Neuronal stem cell (in vitro differentiated cells): ENCODE data around the gene ARL1. TPM values are rescaled to one million over a fixed set of nuclear protein-coding genes. Genes with fewer than 3 reads are reported as not detected.

ENCODE experiments used
- DNase-seq: peaks from one replicate; pipeline ENCODE4 v3.0.0-alpha.2; 2013; ENCODE audit warnings: low spot score
- H2AFZ ChIP-seq: one replicate; pipeline ENCODE4 v1.6.1; 2013; ENCODE audit warnings: mild to moderate bottlenecking, low read length, inconsistent platforms
- H2AK5ac ChIP-seq: 2 replicates; pipeline ENCODE4 v1.6.1; 2013; ENCODE audit warnings: low read depth, mild to moderate bottlenecking, inconsistent platforms, low read length, moderate library complexity, mixed read lengths
- H2BK120ac ChIP-seq: 2 replicates; pipeline ENCODE4 v1.6.1; 2013; ENCODE audit warnings: low read depth, mild to moderate bottlenecking, inconsistent platforms, low read length, moderate library complexity, mixed read lengths
- H2BK12ac ChIP-seq: one replicate; pipeline ENCODE4 v1.6.1; 2013; ENCODE audit warnings: low read length, inconsistent platforms
- H2BK15ac ChIP-seq: 2 replicates; pipeline ENCODE4 v1.6.1; 2013; ENCODE audit warnings: mild to moderate bottlenecking, low read length, inconsistent platforms, mixed read lengths
- H2BK5ac ChIP-seq: one replicate; pipeline ENCODE4 v1.6.1; 2013; ENCODE audit warnings: inconsistent platforms, mild to moderate bottlenecking, low read length, moderate library complexity
- H3K14ac ChIP-seq: one replicate; pipeline ENCODE4 v1.6.1; 2013; ENCODE audit warnings: low read length, inconsistent platforms
- H3K18ac ChIP-seq: 2 replicates; pipeline ENCODE4 v1.6.1; 2013; ENCODE audit warnings: low read length, inconsistent platforms
- H3K23ac ChIP-seq: 2 replicates; pipeline ENCODE4 v1.6.1; 2013; ENCODE audit warnings: low read depth, mild to moderate bottlenecking, mixed read lengths, low read length, inconsistent platforms; ENCODE audit not compliant: poor library complexity
- H3K27ac ChIP-seq: replicated peaks from 3 replicates; pipeline ENCODE4 v1.5.1; 2013; ENCODE audit warnings: low read length, inconsistent platforms
- H3K27me3 ChIP-seq, 3 experiments: 2 replicates each; pipeline ENCODE4 v1.6.1; 2013; ENCODE audit warnings: low read length in 3 of 3, mild to moderate bottlenecking in 2 of 3, inconsistent platforms in 1 of 3, low read depth in 1 of 3, mixed read lengths in 1 of 3, moderate library complexity in 1 of 3; ENCODE audit not compliant: control insufficient read depth in 3 of 3, insufficient read depth in 3 of 3
- H3K36me3 ChIP-seq, 2 donors: replicated peaks in 1 of 2; 2 replicates each; pipeline ENCODE4 v1.6.1; 2013; ENCODE audit warnings: low read length in 2 of 2; ENCODE audit not compliant: control insufficient read depth in 2 of 2, insufficient read depth in 2 of 2
- H3K4ac ChIP-seq: 2 replicates; pipeline ENCODE4 v1.6.1; 2013; ENCODE audit warnings: inconsistent platforms, mild to moderate bottlenecking, low read length, moderate library complexity
- H3K4me1 ChIP-seq, 2 donors: 1 replicate in 1 of 2; 2 replicates in 1 of 2; pipeline ENCODE4 v1.6.1; 2013; ENCODE audit warnings: low read length in 2 of 2, low read depth in 1 of 2; ENCODE audit not compliant: control insufficient read depth in 2 of 2, insufficient read depth in 1 of 2
- H3K4me2 ChIP-seq: one replicate; pipeline ENCODE4 v1.6.1; 2013; ENCODE audit warnings: mild to moderate bottlenecking, low read length, inconsistent platforms; ENCODE audit not compliant: insufficient read depth, poor library complexity, severe bottlenecking
- H3K4me3 ChIP-seq, 2 donors: 2 replicates each; pipeline ENCODE4 v1.5.1; 2013; ENCODE audit warnings: low read length in 2 of 2, mild to moderate bottlenecking in 2 of 2, inconsistent platforms in 1 of 2, moderate library complexity in 1 of 2
- H3K79me1 ChIP-seq: one replicate; pipeline ENCODE4 v1.6.1; 2013; ENCODE audit warnings: low read depth, mild to moderate bottlenecking, inconsistent platforms, low read length, moderate library complexity
- H3K9ac ChIP-seq: one replicate; pipeline ENCODE4 v1.6.1; 2013; ENCODE audit warnings: mild to moderate bottlenecking, low read depth, low read length, inconsistent platforms; ENCODE audit not compliant: poor library complexity
- H3K9me3 ChIP-seq, 2 donors: replicated peaks in 1 of 2; 2 replicates each; pipeline versions ENCODE3 to v1.6.1; 2013; ENCODE audit warnings: low read length in 2 of 2, mild to moderate bottlenecking in 2 of 2, inconsistent platforms in 1 of 2, low read depth in 1 of 2, mixed read lengths in 1 of 2, moderate library complexity in 1 of 2; ENCODE audit not compliant: control insufficient read depth in 2 of 2, insufficient read depth in 1 of 2
- H4K8ac ChIP-seq: one replicate; pipeline ENCODE4 v1.6.1; 2013; ENCODE audit warnings: low read depth, mild to moderate bottlenecking, inconsistent platforms, low read length, moderate library complexity
- H4K91ac ChIP-seq: one replicate; pipeline ENCODE4 v1.6.1; 2013; ENCODE audit warnings: low read length, low read depth, mild to moderate bottlenecking, inconsistent platforms; ENCODE audit not compliant: poor library complexity
- WGBS, 2 donors: extraction: QIAGEN DNeasy Blood & Tissue Kit; methylation state at CpG; one replicate each; pipeline ENCODE4 v1.1.7; 2013; ENCODE audit warnings: missing lambda C conversion rate in 2 of 2, mixed read lengths in 1 of 2; ENCODE audit not compliant: insufficient read length in 2 of 2, insufficient replicate concordance in 1 of 2; ENCODE audit errors: extremely low coverage in 2 of 2; 5-methylcytosine and 5-hydroxymethylcytosine counted together
- small RNA-seq: library from polyadenylated mRNA; stranded (forward); fragments of <200 nt; extraction: miRNeasy Mini kit (QIAGEN cat#:217004); gene quantifications from one replicate; pipeline ENCODE3, GENCODE V24; 2013; ENCODE audit not compliant: insufficient read depth

The ARL1 gene

DNA sequence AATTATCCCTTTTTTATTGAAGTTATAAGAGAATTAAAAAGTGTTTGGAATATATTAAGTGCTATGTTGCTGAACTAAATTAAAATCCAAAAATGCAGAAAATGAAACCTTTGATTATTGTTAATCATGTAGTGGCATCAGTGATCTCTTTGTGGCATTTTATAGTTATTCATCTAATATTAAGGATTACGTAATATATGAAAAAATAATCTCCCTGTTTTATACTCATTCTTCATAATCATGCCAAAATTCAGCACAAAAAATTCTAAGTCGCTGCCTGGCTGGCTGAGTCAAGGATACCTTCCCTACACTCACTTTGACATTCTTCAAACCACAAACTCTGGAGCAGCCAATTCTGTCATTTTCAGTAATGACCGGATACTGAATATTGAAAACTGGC, 63.7 kb downstream of the ARL1 start:
- Histone ChIP-seq H3K79me1 (no peaks in the 10 kb centered on the region), H2BK12ac (no peak overlapping the region), H2AK5ac (no peak overlapping the region), H3K9ac (no peak overlapping the region), H3K36me3 (peaks cover 4 to 92% of the 10 kb centered on the region in 2 donors), H3K4ac (no peak overlapping the region), H3K4me1 (no peaks in the 10 kb centered on the region), H3K27me3 (no peaks in the 10 kb centered on the region), H2BK15ac (no peak overlapping the region), H2BK120ac (no peak overlapping the region), H3K4me3 (no peak overlapping the region), H4K8ac (no peak overlapping the region), H3K18ac (no peak overlapping the region), H3K27ac (no peak overlapping the region), H3K9me3 (peaks cover 0 to 7% of the 10 kb centered on the region in 2 donors), H2AFZ (no peak overlapping the region), H3K14ac (no peak overlapping the region), H2BK5ac (no peak overlapping the region), H4K91ac (no peak overlapping the region), H3K23ac (no peak overlapping the region), H3K4me2 (no peak overlapping the region)
- WGBS, 2 donors = no CpG with 5 or more reads among the region's 3 CpGs
- DNase-seq = no peak

Small RNA genes within 50 kb of the gene (small RNA-seq; reads per million reads assigned to genes)
- gene RF00019 = not detected
- gene RNU6-1068P = not detected
- gene RPS27P23 = not detected
